Esophagus squamous epithelium (tissue), 4 donors: ENCODE data around the gene JADE1.

Experiments
- CTCF ChIP-seq, 6 experiments: fragments of 450-650 bp in 4 of 6; fragments of 200-600 bp in 2 of 6; sonication (generic) in 2 of 6; IDR thresholded peaks; one replicate each; pipeline ENCODE4 v1.5.1; 2016 to 2019; ENCODE audit warnings: antibody characterized with exemption in 6 of 6, mild to moderate bottlenecking in 4 of 6, moderate library complexity in 4 of 6
- POLR2A ChIP-seq, 4 donors: fragments of 450-650 bp; IDR thresholded peaks; one replicate each; pipeline ENCODE4 v1.6.1; 2017; ENCODE audit warnings: antibody characterized with exemption in 4 of 4, mild to moderate bottlenecking in 4 of 4, moderate library complexity in 3 of 4

- no peak for TF ChIP-seq CTCF (IDR thresholded peaks at IDR 0.05)
- no peak for TF ChIP-seq POLR2A (IDR thresholded peaks at IDR 0.05)
Observed at GRCh38 chr4:128847082-128847724, 37.7 kb downstream of the JADE1 start.
